ENCODE measurements around the gene DPEP3.
A peak's percentile ranks its signal among the peaks of the same experiment; 100 is the strongest.
"Not testable (repeated sequence)": the region's sequence is repeated elsewhere in the genome, so short reads cannot be mapped to it uniquely, and the experiment has no call there.

DPEP3 gene

GRCh38 chr16:67979955-67980678, at the start of gene DPEP3:
Gene DPEP3 (minus strand): TSS chr16:67980499. CDS start chr16:67980380, 119 bp downstream.
- no peaks in the 10 kb centered on the region for H3K4me1 ChIP-seq (ENCODE audit: insufficient read depth, low read length)
- H3K4me3 ChIP-seq (ENCODE audit: low read depth in 1 of 2, low read length in 2 of 2): no peak within 1 kb of the TSS
- no peak within 1 kb of the TSS for H3K27ac ChIP-seq (ENCODE audit: low read depth, low read length)
- peaks cover 0 to 11% of the 10 kb centered on the region in 2 donors for H3K27me3 ChIP-seq (ENCODE audit: control insufficient read depth in 1 of 2, insufficient read depth in 2 of 2, low read length in 2 of 2)
- H3K9me3 ChIP-seq (ENCODE audit: low read length): no peaks in the 10 kb centered on the region
- H3K9ac ChIP-seq (ENCODE audit: low read length): no peak within 1 kb of the TSS
- no peaks in the 10 kb centered on the region for H3K36me3 ChIP-seq (ENCODE audit: insufficient read depth, low read length)

GRCh38 chr16:68028996-68029395, 48.7 kb upstream of the DPEP3 start:
- Histone ChIP-seq H3K27ac (ENCODE audit: low read depth, low read length) (no peak overlapping the region), H3K4me1 (ENCODE audit: insufficient read depth, low read length) (peaks cover 4% of the 10 kb centered on the region), H3K9me3 (ENCODE audit: low read length) (no peaks in the 10 kb centered on the region), H3K27me3 (ENCODE audit: control insufficient read depth in 1 of 2, insufficient read depth in 2 of 2, low read length in 2 of 2) (no peaks in the 10 kb centered on the region), H3K9ac (ENCODE audit: low read length) (no peak overlapping the region), H3K4me3 (ENCODE audit: low read depth in 1 of 2, low read length in 2 of 2) (no peak overlapping the region), H3K36me3 (ENCODE audit: insufficient read depth, low read length) (peaks cover 4% of the 10 kb centered on the region)

GRCh38 chr16:68022728-68023537, 42.6 kb upstream of the DPEP3 start, which contains the start of the genes DDX28 and DUS2:
Gene DDX28 (minus strand): TSS chr16:68023232. CDS start chr16:68023202, 30 bp downstream.
Gene DUS2 (plus strand): TSS chr16:68023284. CDS start chr16:68038024, 14,740 bp downstream.
- H3K9ac ChIP-seq (ENCODE audit: low read length): peak within 1 kb of the TSS; percentile 65
- H3K9me3 ChIP-seq (ENCODE audit: low read length): no peaks in the 10 kb centered on the region
- H3K27me3 ChIP-seq (ENCODE audit: control insufficient read depth in 1 of 2, insufficient read depth in 2 of 2, low read length in 2 of 2): no peaks in the 10 kb centered on the region
- H3K4me1 ChIP-seq (ENCODE audit: insufficient read depth, low read length): peaks cover 25% of the 10 kb centered on the region
- H3K4me3 ChIP-seq (ENCODE audit: low read depth in 1 of 2, low read length in 2 of 2): peak within 1 kb of the TSS; percentile 43 to 72
- H3K27ac ChIP-seq (ENCODE audit: low read depth, low read length): peak within 1 kb of the TSS; percentile 95
- H3K36me3 ChIP-seq (ENCODE audit: insufficient read depth, low read length): peaks cover 12% of the 10 kb centered on the region

- peak overlapping the region; percentile 43 to 72 for H3K4me3 ChIP-seq (ENCODE audit: low read depth in 1 of 2, low read length in 2 of 2)
- H3K9ac ChIP-seq (ENCODE audit: low read length): peak overlapping the region; percentile 65
- peaks cover 25% of the 10 kb centered on the region for H3K4me1 ChIP-seq (ENCODE audit: insufficient read depth, low read length)
- no peaks in the 10 kb centered on the region for H3K9me3 ChIP-seq (ENCODE audit: low read length)
- peak overlapping the region; percentile 95 for H3K27ac ChIP-seq (ENCODE audit: low read depth, low read length)
- H3K36me3 ChIP-seq (ENCODE audit: insufficient read depth, low read length): peaks cover 12% of the 10 kb centered on the region
- H3K27me3 ChIP-seq (ENCODE audit: control insufficient read depth in 1 of 2, insufficient read depth in 2 of 2, low read length in 2 of 2): no peaks in the 10 kb centered on the region
These were observed 42.0 kb upstream of the DPEP3 start for GRCh38 chr16:68022278-68022727.

GRCh38 chr16:68021490-68021889, 41.2 kb upstream of the DPEP3 start:
- Histone ChIP-seq H3K4me1 (ENCODE audit: insufficient read depth, low read length) (peaks cover 25% of the 10 kb centered on the region), H3K27me3 (ENCODE audit: control insufficient read depth in 1 of 2, insufficient read depth in 2 of 2, low read length in 2 of 2) (no peaks in the 10 kb centered on the region), H3K4me3 (ENCODE audit: low read depth in 1 of 2, low read length in 2 of 2) (peak overlapping the region in 1 of 2 donors; percentile 72), H3K9me3 (ENCODE audit: low read length) (no peaks in the 10 kb centered on the region), H3K36me3 (ENCODE audit: insufficient read depth, low read length) (peaks cover 12% of the 10 kb centered on the region), H3K27ac (ENCODE audit: low read depth, low read length) (no peak overlapping the region), H3K9ac (ENCODE audit: low read length) (no peak overlapping the region)

- Histone ChIP-seq H3K27me3 (ENCODE audit: control insufficient read depth in 1 of 2, insufficient read depth in 2 of 2, low read length in 2 of 2) (no peaks in the 10 kb centered on the region), H3K36me3 (ENCODE audit: insufficient read depth, low read length) (peaks cover 12% of the 10 kb centered on the region), H3K4me3 (ENCODE audit: low read depth in 1 of 2, low read length in 2 of 2) (no peak overlapping the region), H3K9ac (ENCODE audit: low read length) (no peak overlapping the region), H3K4me1 (ENCODE audit: insufficient read depth, low read length) (peaks cover 24% of the 10 kb centered on the region), H3K9me3 (ENCODE audit: low read length) (no peaks in the 10 kb centered on the region), H3K27ac (ENCODE audit: low read depth, low read length) (no peak overlapping the region)
These were observed 38.9 kb upstream of the DPEP3 start for GRCh38 chr16:68019167-68019680.

- Histone ChIP-seq H3K4me1 (ENCODE audit: insufficient read depth, low read length) (no peaks in the 10 kb centered on the region), H3K9ac (ENCODE audit: low read length) (no peak within 1 kb of the TSS), H3K4me3 (ENCODE audit: low read depth in 1 of 2, low read length in 2 of 2) (no peak within 1 kb of the TSS), H3K36me3 (ENCODE audit: insufficient read depth, low read length) (no peaks in the 10 kb centered on the region), H3K27me3 (ENCODE audit: control insufficient read depth in 1 of 2, insufficient read depth in 2 of 2, low read length in 2 of 2) (no peaks in the 10 kb centered on the region), H3K27ac (ENCODE audit: low read depth, low read length) (no peak within 1 kb of the TSS), H3K9me3 (ENCODE audit: low read length) (no peaks in the 10 kb centered on the region)
These were observed 35.4 kb upstream of the DPEP3 start, which contains the start of gene DPEP2NB for GRCh38 chr16:68015681-68016080. Gene DPEP2NB (minus strand): TSS chr16:68015911. CDS start chr16:68015770, 141 bp downstream.

GRCh38 chr16:68013440-68013839, 33.1 kb upstream of the DPEP3 start:
- no peaks in the 10 kb centered on the region for H3K27me3 ChIP-seq (ENCODE audit: control insufficient read depth in 1 of 2, insufficient read depth in 2 of 2, low read length in 2 of 2)
- H3K4me3 ChIP-seq (ENCODE audit: low read depth in 1 of 2, low read length in 2 of 2): no peak overlapping the region
- no peak overlapping the region for H3K27ac ChIP-seq (ENCODE audit: low read depth, low read length)
- H3K36me3 ChIP-seq (ENCODE audit: insufficient read depth, low read length): no peaks in the 10 kb centered on the region
- no peak overlapping the region for H3K9ac ChIP-seq (ENCODE audit: low read length)
- H3K4me1 ChIP-seq (ENCODE audit: insufficient read depth, low read length): no peaks in the 10 kb centered on the region
- H3K9me3 ChIP-seq (ENCODE audit: low read length): no peaks in the 10 kb centered on the region

- not testable (repeated sequence) for H3K4me1 ChIP-seq (ENCODE audit: insufficient read depth, low read length); H3K36me3 ChIP-seq (ENCODE audit: insufficient read depth, low read length); H3K27ac ChIP-seq (ENCODE audit: low read depth, low read length); H3K4me3 ChIP-seq (ENCODE audit: low read depth in 1 of 2, low read length in 2 of 2); H3K9me3 ChIP-seq (ENCODE audit: low read length); H3K9ac ChIP-seq (ENCODE audit: low read length); H3K27me3 ChIP-seq (ENCODE audit: control insufficient read depth in 1 of 2, insufficient read depth in 2 of 2, low read length in 2 of 2)
These were observed 29.6 kb upstream of the DPEP3 start for GRCh38 chr16:68009872-68010271.

- H3K27ac ChIP-seq (ENCODE audit: low read depth, low read length): no peak overlapping the region
- no peaks in the 10 kb centered on the region for H3K27me3 ChIP-seq (ENCODE audit: control insufficient read depth in 1 of 2, insufficient read depth in 2 of 2, low read length in 2 of 2)
- no peak overlapping the region for H3K9ac ChIP-seq (ENCODE audit: low read length)
- no peak overlapping the region for H3K4me3 ChIP-seq (ENCODE audit: low read depth in 1 of 2, low read length in 2 of 2)
- H3K4me1 ChIP-seq (ENCODE audit: insufficient read depth, low read length): no peaks in the 10 kb centered on the region
- H3K36me3 ChIP-seq (ENCODE audit: insufficient read depth, low read length): no peaks in the 10 kb centered on the region
- no peaks in the 10 kb centered on the region for H3K9me3 ChIP-seq (ENCODE audit: low read length)
These were observed 28.9 kb upstream of the DPEP3 start for GRCh38 chr16:68009157-68009735.

- Histone ChIP-seq H3K9me3 (ENCODE audit: low read length) (no peaks in the 10 kb centered on the region), H3K9ac (ENCODE audit: low read length) (no peak overlapping the region), H3K36me3 (ENCODE audit: insufficient read depth, low read length) (no peaks in the 10 kb centered on the region), H3K27me3 (ENCODE audit: control insufficient read depth in 1 of 2, insufficient read depth in 2 of 2, low read length in 2 of 2) (no peaks in the 10 kb centered on the region), H3K4me1 (ENCODE audit: insufficient read depth, low read length) (no peaks in the 10 kb centered on the region), H3K4me3 (ENCODE audit: low read depth in 1 of 2, low read length in 2 of 2) (no peak overlapping the region), H3K27ac (ENCODE audit: low read depth, low read length) (no peak overlapping the region)
These were observed 25.5 kb upstream of the DPEP3 start for GRCh38 chr16:68005786-68006286.
